IMR-90 (cell line): Measurements from ENCODE around the gene OSBPL2. TPM values are rescaled to one million over a fixed set of nuclear protein-coding genes. Genes with fewer than 3 reads are reported as not detected.

Experiments used
- ATAC-seq: fragments of 200-7000 bp; cut with Tn5 transposase; 2 replicates; pipeline ENCODE4 v1.9.1; 2020; ENCODE audit warnings: low read depth, mild to moderate bottlenecking, moderate library complexity
- BruUV-seq: library from RNA; stranded (reverse); fragments of 400-500 nt; replicated peaks from 2 replicates; lab custom pipeline; 2021; lab: Mats Ljungman, UMichigan
- CTCF ChIA-PET: fragments of 300-600 bp; formaldehyde crosslinking; extraction: SDS; loops from one replicate; lab custom pipeline; 2021; ENCODE audit warnings: antibody characterized with exemption; lab: Yijun Ruan, JAX
- POLR2A ChIA-PET: fragments of 300-600 bp; sonication (Branson Sonifier 250); formaldehyde crosslinking; loops from one replicate; lab custom pipeline; 2022; ENCODE audit warnings: antibody characterized with exemption; ENCODE audit not compliant: unreplicated experiment; lab: Charles Lee
- DNase-seq: peaks from one replicate; pipeline ENCODE4 v3.0.0; 2013
- H2AFZ ChIP-seq: replicated peaks from 2 replicates; pipeline ENCODE3; 2013; ENCODE audit warnings: low read length, mild to moderate bottlenecking; ENCODE audit not compliant: poor library complexity
- H2AK5ac ChIP-seq: 2 replicates; pipeline ENCODE4 v1.6.1; 2013; ENCODE audit warnings: low read depth, low read length, inconsistent platforms
- H2AK9ac ChIP-seq: replicated peaks from 2 replicates; pipeline ENCODE3; 2013; ENCODE audit warnings: mild to moderate bottlenecking, low read depth, low read length, moderate library complexity; ENCODE audit not compliant: poor library complexity
- H2BK120ac ChIP-seq: 2 replicates; pipeline ENCODE4 v1.6.1; 2013; ENCODE audit warnings: low read depth, low read length, inconsistent platforms
- H2BK15ac ChIP-seq: 3 replicates; pipeline ENCODE4 v1.6.1; 2013; ENCODE audit warnings: low read depth, low read length, inconsistent platforms
- H2BK20ac ChIP-seq: 2 replicates; pipeline ENCODE4 v1.6.1; 2013; ENCODE audit warnings: low read depth, mild to moderate bottlenecking, inconsistent platforms, low read length, moderate library complexity
- H2BK5ac ChIP-seq: 2 replicates; pipeline ENCODE4 v1.6.1; 2013; ENCODE audit warnings: mild to moderate bottlenecking, low read depth, low read length, inconsistent platforms; ENCODE audit not compliant: poor library complexity, severe bottlenecking
- H3K14ac ChIP-seq: replicated peaks from 2 replicates; pipeline ENCODE4 v1.6.1; 2013; ENCODE audit warnings: low read depth, low read length, inconsistent platforms
- H3K18ac ChIP-seq: 2 replicates; pipeline ENCODE4 v1.6.1; 2013; ENCODE audit warnings: low read depth, low read length, control low read depth
- H3K23ac ChIP-seq: 2 replicates; pipeline ENCODE4 v1.6.1; 2013; ENCODE audit warnings: low read depth, low read length, inconsistent platforms
- H3K27ac ChIP-seq: 2 replicates; pipeline ENCODE4 v1.5.1; 2013; ENCODE audit warnings: mild to moderate bottlenecking, control low read depth, low read length; ENCODE audit not compliant: insufficient read depth
- H3K27me3 ChIP-seq: 2 replicates; pipeline ENCODE4 v1.6.1; 2013; ENCODE audit warnings: low read length; ENCODE audit not compliant: control insufficient read depth, insufficient read depth
- H3K36me3 ChIP-seq: 2 replicates; pipeline ENCODE4 v1.6.1; 2013; ENCODE audit warnings: low read length, mixed read lengths; ENCODE audit not compliant: control insufficient read depth, insufficient read depth
- H3K4ac ChIP-seq: 2 replicates; pipeline ENCODE4 v1.6.1; 2013; ENCODE audit warnings: low read depth, low read length, inconsistent platforms
- H3K4me1 ChIP-seq: 2 replicates; pipeline ENCODE4 v1.6.1; 2013; ENCODE audit warnings: low read length, mixed read lengths; ENCODE audit not compliant: control insufficient read depth, insufficient read depth
- H3K4me2 ChIP-seq: 2 replicates; pipeline ENCODE4 v1.6.1; 2013; ENCODE audit warnings: low read depth, mild to moderate bottlenecking, control low read depth, low read length, moderate library complexity
- H3K4me3 ChIP-seq: 2 replicates; pipeline ENCODE4 v1.5.1; 2013; ENCODE audit warnings: low read depth, mild to moderate bottlenecking, control low read depth, low read length, moderate library complexity; ENCODE audit not compliant: insufficient read depth
- H3K56ac ChIP-seq: 2 replicates; pipeline ENCODE4 v1.6.1; 2013; ENCODE audit warnings: low read length, inconsistent platforms; ENCODE audit not compliant: insufficient read depth; ENCODE audit errors: extremely low read depth
- H3K79me1 ChIP-seq, 2 experiments: 2 replicates each; pipeline ENCODE4 v1.6.1; 2013; ENCODE audit warnings: low read length in 2 of 2, inconsistent platforms in 1 of 2, low read depth in 1 of 2
- H3K9ac ChIP-seq: 2 replicates; pipeline ENCODE4 v1.6.1; 2013; ENCODE audit warnings: low read depth, low read length, control low read depth
- H3K9me1 ChIP-seq: 2 replicates; pipeline ENCODE4 v1.6.1; 2013; ENCODE audit warnings: low read length, inconsistent platforms; ENCODE audit not compliant: insufficient read depth
- H3K9me3 ChIP-seq: 2 replicates; pipeline ENCODE4 v1.6.1; 2013; ENCODE audit warnings: low read length; ENCODE audit not compliant: control insufficient read depth, insufficient read depth
- H4K20me1 ChIP-seq: 2 replicates; pipeline ENCODE4 v1.6.1; 2013; ENCODE audit warnings: low read length, inconsistent platforms; ENCODE audit not compliant: insufficient read depth
- H4K5ac ChIP-seq: 2 replicates; pipeline ENCODE4 v1.6.1; 2013; ENCODE audit warnings: mild to moderate bottlenecking, low read depth, low read length, control low read depth
- H4K8ac ChIP-seq, 2 experiments: 2 replicates each; pipeline ENCODE4 v1.6.1; 2013; ENCODE audit warnings: low read depth in 2 of 2, low read length in 2 of 2, control low read depth in 1 of 2, inconsistent platforms in 1 of 2
- H4K91ac ChIP-seq: 2 replicates; pipeline ENCODE4 v1.6.1; 2013; ENCODE audit warnings: low read depth, low read length, inconsistent platforms; ENCODE audit not compliant: insufficient read depth
- BHLHE40 ChIP-seq: fragments of 150-350 bp; IDR thresholded peaks from 2 replicates; pipeline ENCODE4 v1.6.1; 2016; ENCODE audit warnings: mild to moderate bottlenecking, low read depth, low read length
- CEBPB ChIP-seq: IDR thresholded peaks from 2 replicates; pipeline ENCODE4 v1.6.1; 2012; ENCODE audit warnings: low read depth, low read length, improper control_type of control experiment
- CHD1 ChIP-seq: IDR thresholded peaks from 2 replicates; pipeline ENCODE4 v1.6.1; 2012; ENCODE audit warnings: low read depth, low read length, improper control_type of control experiment
- CTCF ChIP-seq: conservative IDR thresholded peaks from 2 replicates; pipeline ENCODE4 v1.5.1; 2012; ENCODE audit warnings: mild to moderate bottlenecking, low read depth, low read length, improper control_type of control experiment
- ELK1 ChIP-seq: fragments of 150-350 bp; IDR thresholded peaks from 2 replicates; pipeline ENCODE4 v1.6.1; 2016; ENCODE audit warnings: low read depth, mild to moderate bottlenecking, low read length, moderate library complexity, borderline replicate concordance
- FOS ChIP-seq: fragments of 150-350 bp; IDR thresholded peaks from 2 replicates; pipeline ENCODE4 v1.6.1; 2016; ENCODE audit warnings: low read depth, low read length
- MAFK ChIP-seq: IDR thresholded peaks from 2 replicates; pipeline ENCODE4 v1.6.1; 2012; ENCODE audit warnings: low read depth, low read length, improper control_type of control experiment
- MAZ ChIP-seq: IDR thresholded peaks from 2 replicates; pipeline ENCODE4 v1.6.1; 2012; ENCODE audit warnings: low read depth, mild to moderate bottlenecking, low read length, improper control_type of control experiment, moderate library complexity, borderline replicate concordance
- MXI1 ChIP-seq: IDR thresholded peaks from 2 replicates; pipeline ENCODE4 v1.6.1; 2012; ENCODE audit warnings: low read depth, mild to moderate bottlenecking, low read length, moderate library complexity, borderline replicate concordance
- NFE2L2 ChIP-seq: fragments of 150-350 bp; IDR thresholded peaks from 2 replicates; pipeline ENCODE4 v1.6.1; 2016; ENCODE audit warnings: low read depth, mild to moderate bottlenecking, low read length
- POLR2A ChIP-seq: IDR thresholded peaks from 2 replicates; pipeline ENCODE4 v1.6.1; 2012; ENCODE audit warnings: mild to moderate bottlenecking, low read depth, low read length
- RAD21 ChIP-seq: IDR thresholded peaks from 2 replicates; pipeline ENCODE4 v1.6.1; 2012; ENCODE audit warnings: low read length, improper control_type of control experiment
- RFX5 ChIP-seq: IDR thresholded peaks from 2 replicates; pipeline ENCODE4 v1.8.0; 2012; ENCODE audit warnings: low read depth, mild to moderate bottlenecking, low read length, moderate library complexity
- SMC3 ChIP-seq: fragments of 150-350 bp; IDR thresholded peaks from 2 replicates; pipeline ENCODE4 v1.6.1; 2016; ENCODE audit warnings: low read depth, mild to moderate bottlenecking, antibody characterized with exemption, low read length, moderate library complexity
- USF2 ChIP-seq: fragments of 150-350 bp; IDR thresholded peaks from 2 replicates; pipeline ENCODE4 v1.6.1; 2017; ENCODE audit warnings: mild to moderate bottlenecking, antibody characterized with exemption, low read length, low read depth
- WGBS, 2 experiments: methylation state at CpG; one replicate each; pipeline versions ENCODE4 v1.1.5 to v1.1.7; 2013; ENCODE audit warnings: missing lambda C conversion rate in 2 of 2; ENCODE audit not compliant: insufficient read length in 1 of 2; ENCODE audit errors: extremely low coverage in 2 of 2; 5-methylcytosine and 5-hydroxymethylcytosine counted together
- dilution Hi-C: fragments of 300-500 bp; cut with HindIII; formaldehyde crosslinking; loops from one replicate; pipeline ENCODE4 v1.14.3; 2018; ENCODE audit warnings: low sequenced_read_pairs; ENCODE audit not compliant: unreplicated experiment
- in situ Hi-C: fragments of 300-500 bp; cut with MboI; formaldehyde crosslinking; loops from 3 replicates; pipeline ENCODE4 v1.14.3; 2019; ENCODE audit warnings: low sequenced_read_pairs, inconsistent platforms, mixed read lengths
- intact Hi-C: fragments of 100-400 bp; cut with micrococcal nuclease; formaldehyde crosslinking; loops from 2 replicates; pipeline ENCODE4 v1.10.0; 2022
- polyA plus RNA-seq, 3 experiments: library from polyadenylated mRNA; depleted of rRNA; stranded (reverse); fragments of >200 nt; gene quantifications; 2 replicates each; pipeline ENCODE4 v1.2.3, GENCODE V29; 2012; ENCODE audit warnings: low replicate concordance in 1 of 3
- total RNA-seq: library from RNA; depleted of rRNA; stranded (reverse); fragments of >200 nt; gene quantifications from 2 replicates; pipeline ENCODE4 v1.2.3, GENCODE V29; 2012

OSBPL2 gene
- total and polyA plus RNA-seq, 2 of the 4 experiments (the other 2 are of a cell fraction): 19.3 to 27.6 TPM

- H3K27me3 ChIP-seq: no peaks in the 10 kb centered on the region
- peaks cover 2% of the 10 kb centered on the region for H3K9me3 ChIP-seq
- peaks cover 49% of the 10 kb centered on the region for H3K36me3 ChIP-seq
- H3K56ac ChIP-seq: no peak overlapping the region
- ATAC-seq (no peak), DNase-seq (no peak)
- no peak overlapping the region for H2BK15ac ChIP-seq
- intact Hi-C loops: no loop called here
- H3K4ac ChIP-seq: no peak overlapping the region
- no peak overlapping the region for H2AFZ ChIP-seq
- peaks cover 11% of the 10 kb centered on the region for H4K20me1 ChIP-seq
- H3K9ac ChIP-seq: no peak overlapping the region
- H2BK20ac ChIP-seq: no peak overlapping the region
- no peak overlapping the region for H2AK9ac ChIP-seq
- ChIA-PET POLR2A (no interaction called here), CTCF (no interaction called here)
- no peak overlapping the region for H2BK120ac ChIP-seq
- no peak overlapping the region for H3K4me2 ChIP-seq
- H4K91ac ChIP-seq: no peak overlapping the region
- no peak overlapping the region for H3K14ac ChIP-seq
- TF ChIP-seq CTCF (no peak), POLR2A (no peak), MXI1 (no peak), CEBPB (no peak), BHLHE40 (no peak), SMC3 (no peak), ELK1 (no peak), FOS (no peak), RFX5 (no peak), CHD1 (no peak), MAFK (no peak), USF2 (no peak), NFE2L2 (no peak), RAD21 (no peak), MAZ (no peak)
- no peak overlapping the region for H3K23ac ChIP-seq
- H3K4me1 ChIP-seq: no peaks in the 10 kb centered on the region
- no peak overlapping the region for H2BK5ac ChIP-seq
- no peak overlapping the region for H2AK5ac ChIP-seq
- in situ Hi-C loops: no loop called here
- no peak overlapping the region for H3K27ac ChIP-seq
- H3K4me3 ChIP-seq: no peak overlapping the region
- WGBS, 2 experiments: no CpG with 5 or more reads among the region's 1 CpG
- no TSS peak for BruUV-seq
- H4K5ac ChIP-seq: no peak overlapping the region
- dilution Hi-C loops: no loop called here
- H4K8ac ChIP-seq: no peak overlapping the region
- peaks cover 21 to 25% of the 10 kb centered on the region in 2 experiments for H3K79me1 ChIP-seq
- H3K18ac ChIP-seq: no peak overlapping the region
- no peaks in the 10 kb centered on the region for H3K9me1 ChIP-seq
These were observed 27.0 kb downstream of the OSBPL2 start for GRCh38 chr20:62265365-62265764.
